OCI-LY3 (cell line): ENCODE results near the gene GALNT10.
A peak's percentile ranks its signal among the peaks of the same experiment; 100 is the strongest.

Source experiments
- H2AFZ ChIP-seq: fragments of 200-600, 300-600 bp; shearing (Covaris generic); 2 replicates; pipeline ENCODE4 v1.6.0; 2014; ENCODE audit warnings: antibody characterized with exemption, low read depth, low read length
- H3K27ac ChIP-seq: fragments of 200-600, 300-600 bp; sonication (generic); 2 replicates; pipeline ENCODE4 v1.5.1; 2014; ENCODE audit warnings: mild to moderate bottlenecking, low read length, moderate library complexity, mixed read lengths
- H3K27me3 ChIP-seq: fragments of 200-600, 300-600 bp; sonication (generic); 2 replicates; pipeline ENCODE4 v1.6.1; 2014; ENCODE audit warnings: low read depth, low read length, mixed read lengths
- H3K36me3 ChIP-seq: fragments of 200-600, 300-600 bp; sonication (generic); replicated peaks from 2 replicates; pipeline ENCODE3; 2014; ENCODE audit warnings: low read depth, low read length, mixed read lengths
- H3K4me1 ChIP-seq: fragments of 300-600, 200-600 bp; sonication (generic); 2 replicates; pipeline ENCODE4 v1.6.1; 2014; ENCODE audit warnings: low read length, mixed read lengths
- H3K4me2 ChIP-seq: fragments of 200-600, 300-600 bp; sonication (generic); 2 replicates; pipeline ENCODE4 v1.6.1; 2014; ENCODE audit warnings: low read length, mixed read lengths
- H3K4me3 ChIP-seq: fragments of 300-600, 200-600 bp; sonication (generic); 2 replicates; pipeline ENCODE4 v1.5.1; 2014; ENCODE audit warnings: antibody characterized with exemption, mild to moderate bottlenecking, low read length, moderate library complexity
- H3K79me2 ChIP-seq: fragments of 300-600, 200-600 bp; shearing (Covaris generic); 2 replicates; pipeline ENCODE4 v1.6.1; 2014; ENCODE audit warnings: mild to moderate bottlenecking, low read length, mixed read lengths
- H3K9ac ChIP-seq: fragments of 300-600, 200-600 bp; shearing (Covaris generic); 2 replicates; pipeline ENCODE4 v1.6.0; 2014; ENCODE audit warnings: mild to moderate bottlenecking, low read length, moderate library complexity
- H3K9me3 ChIP-seq: fragments of 200-600, 300-600 bp; shearing (Covaris generic); 2 replicates; pipeline ENCODE4 v1.6.1; 2014; ENCODE audit warnings: low read length, mixed read lengths; ENCODE audit not compliant: insufficient read depth
- H4K20me1 ChIP-seq: fragments of 200-600, 300-600 bp; sonication (generic); 2 replicates; pipeline ENCODE4 v1.6.1; 2016; ENCODE audit warnings: low read length, mixed read lengths; ENCODE audit not compliant: insufficient read depth
- EZH2phosphoT487 ChIP-seq: fragments of 200-600 bp; shearing (Covaris generic); IDR thresholded peaks from 2 replicates; pipeline ENCODE4 v1.6.1; 2018; ENCODE audit warnings: antibody characterized with exemption, mixed run types, low read depth
- TF ChIP-seq, protein P1 (sequence below): fragments of 200-600, 300-600 bp; sonication (generic); IDR thresholded peaks from 2 replicates; pipeline ENCODE4 v1.5.1; 2014; ENCODE audit warnings: antibody characterized with exemption, low read length, low read depth

Gene GALNT10

DNA sequence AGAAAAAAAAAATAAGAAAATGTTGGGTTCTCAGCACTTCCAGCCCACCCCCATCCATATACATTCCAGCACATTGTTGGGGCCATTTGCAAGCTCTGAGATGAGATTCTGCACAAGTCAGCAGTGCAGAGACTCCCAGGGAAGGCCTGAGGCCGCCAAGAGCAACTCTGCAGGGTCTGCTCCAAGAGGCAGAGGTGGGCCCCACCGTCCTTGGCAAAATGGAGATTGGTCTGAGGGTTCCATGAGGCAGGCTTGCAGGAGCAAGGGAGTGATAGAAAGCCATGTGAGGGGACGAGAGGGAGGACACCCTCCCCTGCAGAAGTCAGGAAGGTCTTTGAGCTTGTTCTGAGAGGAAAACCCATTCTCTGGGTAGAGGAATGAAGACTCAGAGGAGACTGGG, 203.3 kb downstream of the GALNT10 start:
- H3K9ac ChIP-seq, result no peak overlapping the region
- no peak for TF ChIP-seq EZH2phosphoT487
- TF ChIP-seq, protein P1, sequence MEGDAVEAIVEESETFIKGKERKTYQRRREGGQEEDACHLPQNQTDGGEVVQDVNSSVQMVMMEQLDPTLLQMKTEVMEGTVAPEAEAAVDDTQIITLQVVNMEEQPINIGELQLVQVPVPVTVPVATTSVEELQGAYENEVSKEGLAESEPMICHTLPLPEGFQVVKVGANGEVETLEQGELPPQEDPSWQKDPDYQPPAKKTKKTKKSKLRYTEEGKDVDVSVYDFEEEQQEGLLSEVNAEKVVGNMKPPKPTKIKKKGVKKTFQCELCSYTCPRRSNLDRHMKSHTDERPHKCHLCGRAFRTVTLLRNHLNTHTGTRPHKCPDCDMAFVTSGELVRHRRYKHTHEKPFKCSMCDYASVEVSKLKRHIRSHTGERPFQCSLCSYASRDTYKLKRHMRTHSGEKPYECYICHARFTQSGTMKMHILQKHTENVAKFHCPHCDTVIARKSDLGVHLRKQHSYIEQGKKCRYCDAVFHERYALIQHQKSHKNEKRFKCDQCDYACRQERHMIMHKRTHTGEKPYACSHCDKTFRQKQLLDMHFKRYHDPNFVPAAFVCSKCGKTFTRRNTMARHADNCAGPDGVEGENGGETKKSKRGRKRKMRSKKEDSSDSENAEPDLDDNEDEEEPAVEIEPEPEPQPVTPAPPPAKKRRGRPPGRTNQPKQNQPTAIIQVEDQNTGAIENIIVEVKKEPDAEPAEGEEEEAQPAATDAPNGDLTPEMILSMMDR, result no peak

DNA sequence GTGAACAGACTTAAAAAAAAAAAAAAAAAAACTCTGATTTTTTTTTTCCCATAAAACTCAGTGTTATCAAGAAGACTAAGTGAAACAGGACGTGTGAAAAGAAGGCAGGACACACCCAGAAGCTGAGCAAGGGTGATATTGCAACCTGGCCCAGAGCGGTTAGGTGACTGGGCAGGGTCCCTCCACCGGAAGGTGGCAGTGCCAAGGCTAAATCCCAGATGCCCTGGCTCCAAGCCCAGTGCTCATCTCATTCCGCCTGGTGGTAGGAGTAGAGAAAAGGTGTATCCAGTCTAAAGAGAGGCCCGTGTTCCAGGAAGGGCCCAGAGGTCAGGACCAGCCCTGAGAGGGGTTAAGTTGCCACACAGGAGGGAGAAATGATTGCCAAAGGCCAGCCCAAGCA, 203.8 kb downstream of the GALNT10 start:
- no peak overlapping the region for H3K4me3 ChIP-seq
- H4K20me1 ChIP-seq, result no peaks in the 10 kb centered on the region
- H2AFZ ChIP-seq, result no peak overlapping the region
- H3K79me2 ChIP-seq, result no peaks in the 10 kb centered on the region
- H3K4me2 ChIP-seq, result no peak overlapping the region
- H3K27me3 ChIP-seq, result no peaks in the 10 kb centered on the region
- peaks cover 15% of the 10 kb centered on the region for H3K4me1 ChIP-seq
- H3K27ac ChIP-seq, result no peak overlapping the region
- no peaks in the 10 kb centered on the region for H3K9me3 ChIP-seq
- TF ChIP-seq, protein P1, result no peak
- TF ChIP-seq EZH2phosphoT487, result no peak
- no peak overlapping the region for H3K9ac ChIP-seq
- no peaks in the 10 kb centered on the region for H3K36me3 ChIP-seq

More for the DNA sequence above, 203.3 kb downstream of the GALNT10 start:
- no peaks in the 10 kb centered on the region for H3K27me3 ChIP-seq
- H3K36me3 ChIP-seq, result no peaks in the 10 kb centered on the region
- H3K4me2 ChIP-seq, result no peak overlapping the region
- H3K9me3 ChIP-seq, result no peaks in the 10 kb centered on the region
- H2AFZ ChIP-seq, result no peak overlapping the region
- no peaks in the 10 kb centered on the region for H3K79me2 ChIP-seq
- no peak overlapping the region for H3K4me3 ChIP-seq
- H3K27ac ChIP-seq, result no peak overlapping the region
- no peaks in the 10 kb centered on the region for H4K20me1 ChIP-seq
- H3K4me1 ChIP-seq, result peaks cover 15% of the 10 kb centered on the region

DNA sequence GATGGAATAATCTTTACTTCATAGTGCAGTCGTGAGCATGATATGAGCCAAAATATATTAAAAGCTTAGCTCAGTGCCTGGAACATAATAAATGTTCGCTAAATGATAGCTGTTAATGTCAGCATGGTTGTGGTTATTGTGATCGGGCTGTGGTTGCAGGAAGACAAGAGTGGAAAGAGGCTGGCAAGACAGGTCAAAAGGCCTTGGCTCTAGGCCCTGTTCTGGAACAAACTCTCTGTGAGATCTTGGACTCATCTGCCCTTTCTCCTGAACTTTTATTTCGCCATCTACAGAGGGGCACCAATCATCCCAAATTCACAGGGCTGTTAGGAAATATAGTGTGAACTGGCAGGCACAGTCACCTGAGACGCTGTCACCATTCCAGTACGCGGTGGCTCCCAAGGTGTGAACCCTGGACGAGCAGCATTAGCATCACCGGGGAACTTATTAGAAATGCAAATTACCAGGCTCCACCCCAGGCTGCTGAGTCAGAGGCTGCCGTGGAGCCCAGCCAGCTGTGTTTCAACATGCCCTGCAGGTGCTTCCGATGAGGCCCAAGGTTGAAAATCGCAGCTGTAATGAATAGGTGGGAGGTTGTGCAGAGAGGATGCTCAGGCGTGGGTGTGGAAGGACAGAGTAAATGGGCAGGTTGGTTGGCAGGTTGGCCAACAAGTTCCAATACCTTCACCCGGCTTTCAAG, 205.0 kb downstream of the GALNT10 start:
- no peaks in the 10 kb centered on the region for H3K9me3 ChIP-seq
- no peaks in the 10 kb centered on the region for H3K27me3 ChIP-seq
- H3K4me1 ChIP-seq, result peaks cover 15% of the 10 kb centered on the region
- H3K9ac ChIP-seq, result no peak overlapping the region
- TF ChIP-seq EZH2phosphoT487, result no peak
- TF ChIP-seq, protein P1, result no peak
- no peaks in the 10 kb centered on the region for H3K79me2 ChIP-seq
- peak overlapping the region; percentile 30 for H3K4me2 ChIP-seq
- H3K27ac ChIP-seq, result no peak overlapping the region
- H3K36me3 ChIP-seq, result no peaks in the 10 kb centered on the region
- no peak overlapping the region for H3K4me3 ChIP-seq
- H4K20me1 ChIP-seq, result no peaks in the 10 kb centered on the region
- no peak overlapping the region for H2AFZ ChIP-seq

DNA sequence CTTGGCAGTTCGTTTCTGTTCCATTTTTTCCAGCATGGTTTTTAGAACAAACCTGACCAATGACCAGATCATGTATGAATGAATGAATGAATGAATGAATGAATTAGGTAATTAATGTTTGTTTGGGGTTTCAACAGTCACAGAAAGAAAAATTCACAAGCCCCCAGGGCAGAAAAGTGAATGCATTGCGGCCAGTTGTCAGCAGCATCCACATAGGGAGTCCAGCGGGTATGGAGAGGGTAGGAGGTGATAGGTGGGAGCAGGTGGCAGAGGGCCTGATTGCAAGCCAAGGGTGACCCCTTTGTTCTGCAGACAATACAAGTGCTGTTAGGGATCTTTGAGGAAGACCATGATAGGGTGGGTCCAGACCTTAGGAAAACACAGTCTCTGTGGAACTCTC, 205.6 kb downstream of the GALNT10 start:
- H3K4me1 ChIP-seq, result peaks cover 15% of the 10 kb centered on the region
- H3K27me3 ChIP-seq, result no peaks in the 10 kb centered on the region
- peak overlapping the region; percentile 30 for H3K4me2 ChIP-seq
- no peaks in the 10 kb centered on the region for H3K36me3 ChIP-seq
- TF ChIP-seq EZH2phosphoT487, result no peak
- TF ChIP-seq, protein P1, result no peak
- H4K20me1 ChIP-seq, result no peaks in the 10 kb centered on the region
- H3K4me3 ChIP-seq, result no peak overlapping the region
- H3K79me2 ChIP-seq, result no peaks in the 10 kb centered on the region
- H3K27ac ChIP-seq, result no peak overlapping the region
- H3K9me3 ChIP-seq, result no peaks in the 10 kb centered on the region
- no peak overlapping the region for H2AFZ ChIP-seq
- H3K9ac ChIP-seq, result no peak overlapping the region
